CD14-positive monocyte (primary cell): ENCODE measurements around the gene SNCAIP. TPM values are rescaled to one million over a fixed set of nuclear protein-coding genes. Genes with fewer than 3 reads are reported as not detected.

ENCODE experiments used
- DNase-seq, 3 donors: peaks; one replicate each; pipeline ENCODE4 v3.0.0-alpha.2; 2011 to 2022
- H2AFZ ChIP-seq: 2 replicates; pipeline ENCODE4 v1.6.0; 2012; ENCODE audit warnings: mild to moderate bottlenecking, low read depth, low read length, inconsistent platforms; ENCODE audit not compliant: insufficient read depth, poor library complexity, severe bottlenecking
- H3K27ac ChIP-seq, 2 donors: 1 replicate in 1 of 2; 2 replicates in 1 of 2; pipeline ENCODE4 v1.5.1; 2012 to 2013; ENCODE audit warnings: low read length in 2 of 2, control low read depth in 1 of 2, inconsistent platforms in 1 of 2, low read depth in 1 of 2, mild to moderate bottlenecking in 1 of 2
- H3K27me3 ChIP-seq, 2 donors: one replicate each; pipeline versions ENCODE4 v1.6.0 to v1.6.1; 2011 to 2013; ENCODE audit warnings: low read length in 2 of 2; ENCODE audit not compliant: control insufficient read depth in 2 of 2, insufficient read depth in 2 of 2
- H3K36me3 ChIP-seq, 2 donors: replicated peaks in 1 of 2; 1 replicate in 1 of 2; 2 replicates in 1 of 2; pipeline versions ENCODE4 v1.5.1 to v1.6.1; 2012 to 2013; ENCODE audit warnings: low read length in 2 of 2, control low read depth in 1 of 2, inconsistent platforms in 1 of 2, mild to moderate bottlenecking in 1 of 2; ENCODE audit not compliant: insufficient read depth in 2 of 2, control insufficient read depth in 1 of 2
- H3K4me1 ChIP-seq, 2 donors: 1 replicate in 1 of 2; 2 replicates in 1 of 2; pipeline versions ENCODE4 v1.5.1 to v1.6.1; 2012 to 2013; ENCODE audit warnings: low read length in 2 of 2, control low read depth in 1 of 2, inconsistent platforms in 1 of 2, mild to moderate bottlenecking in 1 of 2, moderate library complexity in 1 of 2; ENCODE audit not compliant: insufficient read depth in 2 of 2, control insufficient read depth in 1 of 2
- H3K4me2 ChIP-seq: replicated peaks from 2 replicates; pipeline ENCODE3; 2012; ENCODE audit warnings: low read length, moderate library complexity, mild to moderate bottlenecking; ENCODE audit not compliant: poor library complexity, severe bottlenecking; ENCODE audit errors: extremely low read depth
- H3K4me3 ChIP-seq, 3 experiments: fragments of 200-600 bp in 1 of 3; sonication (generic) in 1 of 3; replicated peaks in 1 of 3; 1 replicate in 2 of 3; 2 replicates in 1 of 3; pipeline ENCODE4 v1.5.1; 2011 to 2013; ENCODE audit warnings: low read length in 3 of 3, mild to moderate bottlenecking in 3 of 3, control low read depth in 2 of 3, low read depth in 2 of 3, inconsistent platforms in 1 of 3, moderate library complexity in 1 of 3
- H3K79me2 ChIP-seq: 2 replicates; pipeline ENCODE4 v1.6.0; 2012; ENCODE audit warnings: mild to moderate bottlenecking, control low read depth, inconsistent platforms, low read length, moderate library complexity; ENCODE audit not compliant: insufficient read depth
- H3K9ac ChIP-seq: 2 replicates; pipeline ENCODE4 v1.6.0; 2017; ENCODE audit warnings: low read length, mild to moderate bottlenecking; ENCODE audit not compliant: insufficient read depth, poor library complexity, severe bottlenecking
- H3K9me3 ChIP-seq, 2 donors: replicated peaks in 1 of 2; 1 replicate in 1 of 2; 2 replicates in 1 of 2; pipeline versions ENCODE4 v1.5.1 to v1.6.1; 2012 to 2013; ENCODE audit warnings: low read length in 2 of 2, control low read depth in 1 of 2; ENCODE audit not compliant: control insufficient read depth in 1 of 2, insufficient read depth in 1 of 2
- H4K20me1 ChIP-seq: 2 replicates; pipeline ENCODE4 v1.6.0; 2012; ENCODE audit warnings: mild to moderate bottlenecking, low read length, control low read depth, moderate library complexity; ENCODE audit not compliant: insufficient read depth
- H3K27ac Mint-ChIP-seq, 7 donors: one replicate each; pipeline ENCODE4 v1.8.0; 2020; ENCODE audit warnings: mild to moderate bottlenecking in 7 of 7, mixed read lengths in 7 of 7, moderate library complexity in 6 of 7, inconsistent platforms in 2 of 7
- H3K27me3 Mint-ChIP-seq, 3 donors: one replicate each; pipeline ENCODE4 v1.8.0; 2021 to 2022; ENCODE audit warnings: low read depth in 3 of 3, mild to moderate bottlenecking in 3 of 3, mixed read lengths in 3 of 3, moderate library complexity in 3 of 3, inconsistent platforms in 1 of 3
- H3K36me3 Mint-ChIP-seq, 2 donors: one replicate each; pipeline ENCODE4 v1.8.0; 2020; ENCODE audit warnings: mixed read lengths in 2 of 2, inconsistent platforms in 1 of 2, mild to moderate bottlenecking in 1 of 2
- H3K4me1 Mint-ChIP-seq: one replicate; pipeline ENCODE4 v1.8.0; 2020; ENCODE audit warnings: mild to moderate bottlenecking, mixed read lengths
- H3K4me3 Mint-ChIP-seq, 2 donors: one replicate each; pipeline ENCODE4 v1.8.0; 2020; ENCODE audit warnings: mild to moderate bottlenecking in 2 of 2, mixed read lengths in 2 of 2, moderate library complexity in 1 of 2
- H3K9me3 Mint-ChIP-seq, 7 donors: one replicate each; pipeline ENCODE4 v1.8.0; 2020 to 2022; ENCODE audit warnings: mixed read lengths in 7 of 7, mild to moderate bottlenecking in 6 of 7, moderate library complexity in 6 of 7, inconsistent platforms in 2 of 7
- WGBS: methylation state at CpG from one replicate; pipeline ENCODE4 v1.1.5; 2013; ENCODE audit warnings: missing lambda C conversion rate; ENCODE audit not compliant: insufficient coverage; 5-methylcytosine and 5-hydroxymethylcytosine counted together
- intact Hi-C, 2 donors: fragments of 100-400 bp; cut with micrococcal nuclease; formaldehyde crosslinking; loops; one replicate each; pipeline versions ENCODE4 v1.15.0 to v1.15.1; 2023
- polyA minus RNA-seq: library from RNA; depleted of rRNA, polyadenylated mRNA; stranded (reverse); fragments of >200 nt; gene quantifications from 2 replicates; pipeline ENCODE4 v1.2.3, GENCODE V29; 2012
- polyA plus RNA-seq, 3 donors: library from polyadenylated mRNA; depleted of rRNA in 1 of 3; unstranded in 2 of 3; stranded (reverse) in 1 of 3; fragments of 300-500 nt in 2 of 3; fragments of >200 nt in 1 of 3; fragmentation: Illumina TruSeq in 2 of 3; gene quantifications; 1 replicate in 2 of 3; 2 replicates in 1 of 3; pipeline ENCODE4 v1.2.3, GENCODE V29; 2012 to 2021
- total RNA-seq, 12 experiments: library from RNA in 1 of 12; stranded (reverse) in 1 of 12; fragments of 120-200 nt in 1 of 12; gene quantifications; one replicate each; pipeline ENCODE4 v1.2.4 and lab custom pipeline; 2013 to 2026; ENCODE audit warnings: mixed read lengths in 6 of 12, inconsistent platforms in 1 of 12
- TF ChIP-seq, protein P1 (sequence below): fragments of 200-600 bp; IDR thresholded peaks from one replicate; pipeline ENCODE4 v1.8.0; 2022; ENCODE audit warnings: antibody characterized with exemption, mild to moderate bottlenecking

SNCAIP gene
- total RNA-seq (2013), result 0.04 TPM
- polyA plus RNA-seq (not detected), polyA minus RNA-seq (not detected in 2 replicates), total RNA-seq (lab: John Stamatoyannopoulos, UW) (0 to 14.8 (median 0.10) reads per million in 11 experiments)

DNA sequence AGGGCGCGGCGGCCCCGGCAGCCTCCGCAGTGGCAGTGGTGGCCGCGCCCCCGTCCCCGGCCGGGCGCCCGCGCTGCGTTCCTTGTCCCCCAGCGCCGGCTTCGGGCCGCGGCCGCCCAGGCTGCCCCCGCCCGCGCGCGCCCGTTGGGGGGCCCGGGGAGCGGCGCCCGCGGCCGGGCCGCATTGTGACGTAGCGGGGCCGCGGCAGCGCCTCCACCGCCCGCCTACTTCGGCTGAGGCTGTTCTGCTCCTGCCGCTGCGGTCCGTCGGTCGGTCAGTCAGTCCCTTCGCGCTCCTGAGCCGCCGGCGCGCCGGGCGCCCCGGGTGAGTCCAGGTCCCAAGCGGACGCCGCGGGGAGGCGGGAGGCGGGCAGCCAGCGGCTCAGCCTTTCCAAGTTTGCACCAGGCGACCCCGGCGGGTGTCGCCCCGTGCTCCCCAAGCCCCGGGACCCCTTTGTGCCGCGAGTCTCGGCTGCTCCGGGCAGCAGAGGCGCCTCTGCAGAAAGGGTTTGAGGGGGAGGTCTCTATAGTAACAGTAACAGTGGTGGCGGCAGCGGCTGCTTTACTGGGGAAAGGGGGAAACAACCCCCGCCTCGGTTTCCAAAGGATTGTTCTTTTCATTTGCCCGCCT is at the start of gene SNCAIP:
TSS of gene SNCAIP (plus strand) at position 277 of the 630 bp plus-strand sequence. CDS start 78,898 bp downstream, outside the sequence.
- TF ChIP-seq, protein P1, sequence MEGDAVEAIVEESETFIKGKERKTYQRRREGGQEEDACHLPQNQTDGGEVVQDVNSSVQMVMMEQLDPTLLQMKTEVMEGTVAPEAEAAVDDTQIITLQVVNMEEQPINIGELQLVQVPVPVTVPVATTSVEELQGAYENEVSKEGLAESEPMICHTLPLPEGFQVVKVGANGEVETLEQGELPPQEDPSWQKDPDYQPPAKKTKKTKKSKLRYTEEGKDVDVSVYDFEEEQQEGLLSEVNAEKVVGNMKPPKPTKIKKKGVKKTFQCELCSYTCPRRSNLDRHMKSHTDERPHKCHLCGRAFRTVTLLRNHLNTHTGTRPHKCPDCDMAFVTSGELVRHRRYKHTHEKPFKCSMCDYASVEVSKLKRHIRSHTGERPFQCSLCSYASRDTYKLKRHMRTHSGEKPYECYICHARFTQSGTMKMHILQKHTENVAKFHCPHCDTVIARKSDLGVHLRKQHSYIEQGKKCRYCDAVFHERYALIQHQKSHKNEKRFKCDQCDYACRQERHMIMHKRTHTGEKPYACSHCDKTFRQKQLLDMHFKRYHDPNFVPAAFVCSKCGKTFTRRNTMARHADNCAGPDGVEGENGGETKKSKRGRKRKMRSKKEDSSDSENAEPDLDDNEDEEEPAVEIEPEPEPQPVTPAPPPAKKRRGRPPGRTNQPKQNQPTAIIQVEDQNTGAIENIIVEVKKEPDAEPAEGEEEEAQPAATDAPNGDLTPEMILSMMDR, result no peak
- peak within 1 kb of the TSS in 1 of 3 experiments; percentile 39 for H3K4me3 ChIP-seq
- H3K4me2 ChIP-seq, result peak within 1 kb of the TSS; percentile 41

DNA sequence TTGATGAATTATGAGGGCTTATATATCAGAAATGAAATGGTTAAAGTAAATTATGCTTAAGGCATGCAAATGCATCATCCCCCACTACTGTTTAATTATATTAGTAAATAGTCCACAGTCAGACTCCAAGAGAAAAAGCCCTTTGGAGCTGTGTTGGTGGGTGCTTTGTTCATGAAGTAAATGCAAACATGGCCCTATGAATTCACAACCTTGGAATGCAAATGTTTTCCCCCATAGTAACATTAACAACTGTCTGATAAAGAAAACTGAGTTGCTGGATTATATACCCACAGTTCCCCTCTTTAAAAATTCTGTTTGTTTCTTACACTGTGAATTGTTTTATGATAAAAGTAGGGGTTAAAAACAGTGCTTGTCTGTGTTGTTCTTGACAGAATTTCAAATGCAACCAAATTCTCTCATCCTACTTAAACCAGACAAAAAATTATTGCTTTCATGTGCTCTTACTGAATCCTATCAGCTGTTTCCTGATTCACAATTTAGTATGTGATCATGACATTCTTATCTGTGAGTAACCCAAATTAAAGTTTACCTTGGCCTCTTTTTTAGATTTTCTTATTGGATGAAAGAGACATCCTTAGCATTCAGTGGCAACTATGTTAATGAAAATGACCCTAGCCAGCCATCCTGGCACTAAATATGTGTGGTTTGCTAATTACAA is 48.5 kb upstream of the SNCAIP start:
- H3K79me2 ChIP-seq, result no peaks in the 10 kb centered on the region
- H3K9me3 ChIP-seq, result peaks cover 5 to 17% of the 10 kb centered on the region in 2 donors
- no peaks in the 10 kb centered on the region for H3K4me1 Mint-ChIP-seq
- no peak overlapping the region for H3K4me3 Mint-ChIP-seq
- no peak overlapping the region for H3K9ac ChIP-seq
- H2AFZ ChIP-seq, result no peak overlapping the region
- DNase-seq, result no peak
- no peak overlapping the region for H3K27ac ChIP-seq
- H3K4me3 ChIP-seq, result no peak overlapping the region
- peaks cover 1 to 21% (median 4%) of the 10 kb centered on the region in 7 donors for H3K9me3 Mint-ChIP-seq
- H3K36me3 Mint-ChIP-seq, result no peaks in the 10 kb centered on the region
- no peak overlapping the region for H3K27ac Mint-ChIP-seq
- intact Hi-C loops, result no loop called here
- no peaks in the 10 kb centered on the region for H3K27me3 ChIP-seq
- TF ChIP-seq, protein P1, result no peak
- no peaks in the 10 kb centered on the region for H3K36me3 ChIP-seq
- H3K4me1 ChIP-seq, result no peaks in the 10 kb centered on the region
- no peak overlapping the region for H3K4me2 ChIP-seq
- peaks cover 0 to 2% (median 2%) of the 10 kb centered on the region in 3 donors for H3K27me3 Mint-ChIP-seq
- H4K20me1 ChIP-seq, result no peaks in the 10 kb centered on the region

More for the DNA sequence above, at the start of gene SNCAIP:
- peak within 1 kb of the TSS; percentile 48 to 88 for H3K4me3 Mint-ChIP-seq
- H3K79me2 ChIP-seq, result no peaks in the 10 kb centered on the region
- no peak within 1 kb of the TSS for H2AFZ ChIP-seq
- H4K20me1 ChIP-seq, result no peaks in the 10 kb centered on the region
- H3K9me3 ChIP-seq, result peaks cover 0 to 21% of the 10 kb centered on the region in 2 donors
- H3K27me3 ChIP-seq, result peaks cover 53 to 59% of the 10 kb centered on the region in 2 donors
- H3K9ac ChIP-seq, result no peak within 1 kb of the TSS
- no peak within 1 kb of the TSS for H3K27ac Mint-ChIP-seq
- no peaks in the 10 kb centered on the region for H3K36me3 ChIP-seq
- peaks cover 0 to 3% of the 10 kb centered on the region in 2 donors for H3K4me1 ChIP-seq
- peaks cover 5% of the 10 kb centered on the region for H3K4me1 Mint-ChIP-seq
- under 1% methylated on average over 76 of the region's 78 CpGs for WGBS
- intact Hi-C loops, result no loop called here
- no peak for DNase-seq
- no peaks in the 10 kb centered on the region for H3K36me3 Mint-ChIP-seq
- peaks cover 0 to 17% (median 2%) of the 10 kb centered on the region in 7 donors for H3K9me3 Mint-ChIP-seq
- peaks cover 54 to 60% (median 58%) of the 10 kb centered on the region in 3 donors for H3K27me3 Mint-ChIP-seq
- no peak within 1 kb of the TSS for H3K27ac ChIP-seq
